Activated CD8-positive, alpha-beta memory T cell treated with anti-CD3 and anti-CD28 coated beads, Interleukin-2, amount 50 U/mL, for 1 hour (primary cell): ENCODE measurements around the gene ST3GAL4.
"Not testable (repeated sequence)": the region's sequence is repeated elsewhere in the genome, so short reads cannot be mapped to it uniquely, and the experiment has no call there.

Experiments
- DNase-seq: peaks from one replicate; pipeline ENCODE4 v3.0.0-alpha.2; 2020; ENCODE audit errors: extremely low read depth

Gene ST3GAL4

GRCh38 chr11:126364735-126365134 is 9.2 kb downstream of the ST3GAL4 start:
- not testable (repeated sequence) for DNase-seq

GRCh38 chr11:126365508-126365907 is 10.0 kb downstream of the ST3GAL4 start:
- DNase-seq: not testable (repeated sequence)

- DNase-seq: no peak
Observed at GRCh38 chr11:126366064-126366822, 10.8 kb downstream of the ST3GAL4 start.

GRCh38 chr11:126366823-126367654 is 11.6 kb downstream of the ST3GAL4 start:
- not testable (repeated sequence) for DNase-seq

- DNase-seq: not testable (repeated sequence)
Observed at GRCh38 chr11:126367806-126368205, 12.3 kb downstream of the ST3GAL4 start.

- DNase-seq: not testable (repeated sequence)
Observed at GRCh38 chr11:126368336-126369119, 13.0 kb downstream of the ST3GAL4 start.

GRCh38 chr11:126370016-126370415 is 14.5 kb downstream of the ST3GAL4 start:
- DNase-seq: no peak

GRCh38 chr11:126371595-126371994 is 16.1 kb downstream of the ST3GAL4 start:
- no peak for DNase-seq

- not testable (repeated sequence) for DNase-seq
Observed at GRCh38 chr11:126373389-126374066, 18.0 kb downstream of the ST3GAL4 start.

GRCh38 chr11:126374562-126375300 is 19.2 kb downstream of the ST3GAL4 start:
- not testable (repeated sequence) for DNase-seq

GRCh38 chr11:126375726-126376125 is 20.2 kb downstream of the ST3GAL4 start:
- no peak for DNase-seq

- DNase-seq: no peak
Observed at GRCh38 chr11:126378763-126379162, 23.3 kb downstream of the ST3GAL4 start.

GRCh38 chr11:126380909-126381308 is 25.4 kb downstream of the ST3GAL4 start:
- DNase-seq: no peak

- DNase-seq: not testable (repeated sequence)
Observed at GRCh38 chr11:126381960-126382359, 26.5 kb downstream of the ST3GAL4 start.

GRCh38 chr11:126382641-126383040 is 27.2 kb downstream of the ST3GAL4 start:
- DNase-seq: not testable (repeated sequence)

- DNase-seq: no peak
Observed at GRCh38 chr11:126383339-126384335, 28.2 kb downstream of the ST3GAL4 start.

GRCh38 chr11:126384449-126385070 is 29.1 kb downstream of the ST3GAL4 start:
- DNase-seq: no peak

- no peak for DNase-seq
Observed at GRCh38 chr11:126385991-126386728, 30.7 kb downstream of the ST3GAL4 start.
